Chondrocyte (in vitro differentiated cells): ENCODE data around the gene SPA17. TPM values are rescaled to one million over a fixed set of nuclear protein-coding genes. Genes with fewer than 3 reads are reported as not detected.

Source experiments
- DNase-seq: peaks from one replicate; pipeline ENCODE4 v3.0.0; 2021; ENCODE audit warnings: mixed read lengths, low spot score
- H3K27ac Mint-ChIP-seq: one replicate; pipeline ENCODE4 v1.8.0; 2021; ENCODE audit warnings: mild to moderate bottlenecking, moderate library complexity, mixed read lengths; ENCODE audit not compliant: unreplicated experiment
- H3K27me3 Mint-ChIP-seq: 2 replicates; pipeline ENCODE4 v1.8.0; 2021; ENCODE audit warnings: low read depth, mixed read lengths
- H3K36me3 Mint-ChIP-seq: 2 replicates; pipeline ENCODE4 v1.8.0; 2021; ENCODE audit warnings: low read depth, mixed read lengths
- H3K4me1 Mint-ChIP-seq: 2 replicates; pipeline ENCODE4 v1.8.0; 2021; ENCODE audit warnings: low read depth, mild to moderate bottlenecking, mixed read lengths
- H3K4me3 Mint-ChIP-seq: one replicate; pipeline ENCODE4 v1.8.0; 2021; ENCODE audit warnings: mild to moderate bottlenecking, moderate library complexity, mixed read lengths; ENCODE audit not compliant: unreplicated experiment
- H3K9me3 Mint-ChIP-seq: 2 replicates; pipeline ENCODE4 v1.8.0; 2021; ENCODE audit warnings: low read depth, mixed read lengths
- CTCF ChIP-seq: fragments of 200-600 bp; sonication (generic); IDR thresholded peaks from 2 replicates; pipeline ENCODE4 v1.5.0; 2021; ENCODE audit warnings: antibody characterized with exemption, mild to moderate bottlenecking, moderate library complexity
- long read RNA-seq: library from polyadenylated mRNA; stranded (forward); transcript quantifications from one replicate; pipeline ENCODE4 v2.0.0, GENCODE V29; 2021
- total RNA-seq: library from RNA; stranded (reverse); gene quantifications from 3 replicates; pipeline ENCODE4 v1.2.1, GENCODE V29; 2021

SPA17 gene
- 1.7 to 3.6 TPM (median 3.2 TPM) in 3 replicates for total RNA-seq
- long read RNA-seq, partial matches to known transcripts: 0 of 3 reads
- long read RNA-seq, other reads (novel, unspliced or antisense): 0 of 3 reads

GRCh38 chr11:124673333-124674167, at the start of gene SPA17, which contains the start of gene SIAE:
SPA17 (plus strand) TSS chr11:124673904; CDS start chr11:124675265, 1,361 bp downstream.
SIAE (minus strand) TSS chr11:124673739; CDS start chr11:124673708, 31 bp downstream.
- no peaks in the 10 kb centered on the region for H3K9me3 Mint-ChIP-seq
- H3K27ac Mint-ChIP-seq: peak within 1 kb of the TSS; percentile 98
- H3K4me1 Mint-ChIP-seq: peaks cover 21% of the 10 kb centered on the region
- H3K36me3 Mint-ChIP-seq: no peaks in the 10 kb centered on the region
- peak within 1 kb of the TSS; percentile 92 for H3K4me3 Mint-ChIP-seq
- TF ChIP-seq CTCF: no peak
- no peaks in the 10 kb centered on the region for H3K27me3 Mint-ChIP-seq
- peak; percentile 97 for DNase-seq

GRCh38 chr11:124625504-124626168, 48.1 kb upstream of the SPA17 start:
- no peaks in the 10 kb centered on the region for H3K9me3 Mint-ChIP-seq
- H3K27me3 Mint-ChIP-seq: peaks cover 3% of the 10 kb centered on the region
- peaks cover 17% of the 10 kb centered on the region for H3K36me3 Mint-ChIP-seq
- DNase-seq: no peak
- TF ChIP-seq CTCF: no peak
- H3K4me1 Mint-ChIP-seq: peaks cover 24% of the 10 kb centered on the region
- peak overlapping the region; percentile 29 for H3K27ac Mint-ChIP-seq
- no peak overlapping the region for H3K4me3 Mint-ChIP-seq

GRCh38 chr11:124627546-124627945, 46.2 kb upstream of the SPA17 start:
- Mint-ChIP-seq H3K36me3 (peaks cover 31% of the 10 kb centered on the region), H3K27ac (no peak overlapping the region)

GRCh38 chr11:124629961-124630360, 43.7 kb upstream of the SPA17 start:
- Mint-ChIP-seq H3K9me3 (no peaks in the 10 kb centered on the region), H3K36me3 (peaks cover 38% of the 10 kb centered on the region), H3K4me1 (peaks cover 1% of the 10 kb centered on the region), H3K4me3 (no peak overlapping the region), H3K27ac (no peak overlapping the region), H3K27me3 (no peaks in the 10 kb centered on the region)
- TF ChIP-seq CTCF: no peak
- DNase-seq: no peak

More at GRCh38 chr11:124627546-124627945, 46.2 kb upstream of the SPA17 start:
- H3K27me3 Mint-ChIP-seq: no peaks in the 10 kb centered on the region
- TF ChIP-seq CTCF: no peak
- no peaks in the 10 kb centered on the region for H3K9me3 Mint-ChIP-seq
- DNase-seq: no peak
- H3K4me1 Mint-ChIP-seq: peaks cover 17% of the 10 kb centered on the region
- H3K4me3 Mint-ChIP-seq: no peak overlapping the region

- Mint-ChIP-seq H3K4me1 (no peaks in the 10 kb centered on the region), H3K36me3 (peaks cover 40% of the 10 kb centered on the region), H3K4me3 (no peak overlapping the region), H3K9me3 (no peaks in the 10 kb centered on the region), H3K27ac (no peak overlapping the region), H3K27me3 (no peaks in the 10 kb centered on the region)
- TF ChIP-seq CTCF: peak; percentile 72
- DNase-seq: no peak
Measured at GRCh38 chr11:124633355-124633754, 40.3 kb upstream of the SPA17 start.
